Right lobe of liver (tissue), 6 donors: Measurements from ENCODE around the gene RPL19. TPM values are rescaled to one million over a fixed set of nuclear protein-coding genes. Genes with fewer than 3 reads are reported as not detected.
A peak's percentile ranks its signal among the peaks of the same experiment; 100 is the strongest.

Experiments
- ATAC-seq, 4 donors: fragments of 200-7000 bp; cut with Tn5 transposase; one replicate each; pipeline ENCODE4 v1.9.1; 2020; ENCODE audit warnings: mild to moderate bottlenecking in 4 of 4, moderate library complexity in 4 of 4
- DNase-seq, 3 donors: peaks; one replicate each; pipeline ENCODE4 v3.0.0-alpha.2; 2020
- H3K27ac ChIP-seq, 3 donors: fragments of 200-600 bp; one replicate each; pipeline ENCODE4 v1.8.0; 2022
- H3K27me3 ChIP-seq, 2 donors: fragments of 200-600 bp; one replicate each; pipeline ENCODE4 v1.8.0; 2022
- H3K36me3 ChIP-seq, 4 donors: fragments of 200-600 bp; sonication (generic) in 1 of 4; one replicate each; pipeline versions ENCODE4 v1.5.1 to v1.8.0; 2017 to 2022; ENCODE audit warnings: control low read depth in 1 of 4
- H3K4me1 ChIP-seq, 4 donors: fragments of 200-600 bp; sonication (generic) in 1 of 4; one replicate each; pipeline versions ENCODE4 v1.5.1 to v1.8.0; 2017 to 2022; ENCODE audit warnings: control low read depth in 1 of 4
- H3K4me3 ChIP-seq, 3 donors: fragments of 200-600 bp; one replicate each; pipeline ENCODE4 v1.8.0; 2022
- H3K9me3 ChIP-seq, 4 donors: fragments of 200-600 bp; sonication (generic) in 1 of 4; one replicate each; pipeline versions ENCODE4 v1.5.1 to v1.8.0; 2017 to 2022; ENCODE audit warnings: control low read depth in 1 of 4
- POLR2A ChIP-seq: fragments of 450-650 bp; IDR thresholded peaks from one replicate; pipeline ENCODE4 v1.6.1; 2017; ENCODE audit warnings: antibody characterized with exemption, mild to moderate bottlenecking
- WGBS: methylation state at CpG from one replicate; pipeline ENCODE4 v1.1.6; 2018; ENCODE audit warnings: low coverage, low lambda C conversion rate; ENCODE audit not compliant: insufficient coverage; ENCODE audit errors: missing lambda C conversion rate; 5-methylcytosine and 5-hydroxymethylcytosine counted together
- intact Hi-C, 2 donors: fragments of 100-400 bp; cut with DNase I; formaldehyde crosslinking; loops; one replicate each; pipeline versions ENCODE4 v1.11.2 to v1.14.1; 2022
- long read RNA-seq: library from polyadenylated mRNA; unstranded; transcript quantifications from one replicate; pipeline ENCODE4 v2.0.0, GENCODE V29; 2019
- total RNA-seq, 6 experiments: library from RNA; depleted of rRNA in 2 of 6; stranded (reverse); fragments of >200 nt in 2 of 6; fragmentation: NEBNext Ultra II Directional in 3 of 6; extraction: Animal tissue kit (Norgen Biotek cat#: 25700) in 3 of 6; gene quantifications; one replicate each; pipeline versions ENCODE4 v1.1.0 to v1.2.4, GENCODE V29; 2016 to 2023
- TF ChIP-seq, protein P1 (sequence below), 4 donors: fragments of 200-600 bp in 3 of 4; fragments of 450-650 bp in 1 of 4; IDR thresholded peaks; one replicate each; pipeline versions ENCODE4 v1.5.1 to v1.8.0; 2016 to 2022; ENCODE audit warnings: antibody characterized with exemption in 4 of 4, mild to moderate bottlenecking in 2 of 4
- donor health status: DM: no; HTN: yes; CAD: no.
- donor health status: DM: no; HTN: no; CAD: no.
- donor health status: DM: no; HTN: no; CAD: no.
- donor health status: DM: no; HTN: yes; CAD: no.
- donor health status: DM: no; HTN: yes; CAD: no.

RPL19 gene
- 1,000 to 10,000 TPM in 2 of 6 experiments, 100 to 1,000 TPM in 4; 537 to 1,327 (median 627) TPM for total RNA-seq
- long read RNA-seq, transcript RPL19-201 (6 exons, 737 nt) = major isoform, 496 of 648 reads
- long read RNA-seq, partial matches to known transcripts = 147 of 648 reads
- long read RNA-seq, other reads (novel, unspliced or antisense) = 4 of 648 reads

DNA sequence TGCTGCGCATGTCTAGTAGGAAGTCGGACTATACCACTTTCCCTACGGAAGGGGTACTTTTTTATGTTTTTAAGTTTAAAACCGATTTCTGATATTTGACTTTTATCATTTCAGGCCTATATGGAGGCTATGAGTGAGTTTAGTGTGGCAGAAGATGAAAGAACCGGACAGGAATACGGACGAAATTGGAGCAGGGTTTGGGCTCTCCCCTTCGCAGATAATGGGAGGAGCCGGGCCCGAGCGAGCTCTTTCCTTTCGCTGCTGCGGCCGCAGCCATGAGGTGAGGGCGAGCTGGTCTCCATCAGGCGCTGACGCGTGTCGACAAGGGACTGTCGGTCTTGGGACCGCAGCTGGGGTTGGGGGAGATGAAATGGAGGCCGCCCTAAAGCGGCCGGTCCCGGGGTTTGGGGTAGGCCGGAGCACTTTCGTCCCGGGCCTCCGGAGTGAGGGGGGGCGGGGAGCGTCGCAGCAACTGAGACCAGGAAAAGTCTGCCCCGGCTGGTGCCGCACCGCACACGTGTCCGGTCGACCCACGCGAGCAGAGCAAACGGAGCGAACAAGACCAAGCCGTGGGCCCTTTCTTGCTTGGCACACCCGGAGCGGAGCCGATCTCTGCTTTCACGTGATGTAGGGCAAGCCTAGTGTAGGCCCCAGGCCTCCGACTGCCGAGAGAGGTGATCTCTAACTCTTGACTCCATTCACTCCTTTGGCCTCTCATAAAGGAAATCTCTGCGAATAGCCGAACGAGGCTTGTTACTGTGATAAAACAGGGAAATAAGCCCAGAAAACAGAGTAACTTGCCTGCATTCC is at the start of gene RPL19:
RPL19 (plus strand) TSS at position 214 of the 810 bp plus-strand sequence; CDS start at position 276, 62 bp downstream.
- intact Hi-C loops = no loop called here

DNA sequence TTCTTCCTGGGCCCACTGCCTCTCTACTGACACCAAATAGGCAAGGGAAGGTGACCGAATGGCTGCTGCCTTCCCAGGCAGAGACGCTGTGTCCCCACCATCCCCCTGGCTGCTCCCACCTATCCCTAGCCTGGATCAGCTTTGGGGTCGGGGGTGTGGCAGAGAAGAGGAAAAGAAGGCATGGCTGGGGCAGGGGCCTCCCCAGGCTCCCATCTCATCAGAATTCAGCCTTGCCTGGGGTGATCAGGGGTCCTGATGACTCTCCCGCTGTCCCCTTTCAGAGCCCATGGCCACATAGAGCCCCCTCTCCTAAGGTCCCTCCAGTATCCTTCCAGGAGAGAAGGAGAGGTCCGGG is 49.3 kb upstream of the RPL19 start:
- intact Hi-C loops = loop anchor here (5.0 to 10.0 kb wide), 3 partner anchors 166 to 276 kb away; partner anchors contain the start of gene LASP1 (in 1 of the 2)

More for the DNA sequence above, at the start of gene RPL19:
- TF ChIP-seq, protein P1, sequence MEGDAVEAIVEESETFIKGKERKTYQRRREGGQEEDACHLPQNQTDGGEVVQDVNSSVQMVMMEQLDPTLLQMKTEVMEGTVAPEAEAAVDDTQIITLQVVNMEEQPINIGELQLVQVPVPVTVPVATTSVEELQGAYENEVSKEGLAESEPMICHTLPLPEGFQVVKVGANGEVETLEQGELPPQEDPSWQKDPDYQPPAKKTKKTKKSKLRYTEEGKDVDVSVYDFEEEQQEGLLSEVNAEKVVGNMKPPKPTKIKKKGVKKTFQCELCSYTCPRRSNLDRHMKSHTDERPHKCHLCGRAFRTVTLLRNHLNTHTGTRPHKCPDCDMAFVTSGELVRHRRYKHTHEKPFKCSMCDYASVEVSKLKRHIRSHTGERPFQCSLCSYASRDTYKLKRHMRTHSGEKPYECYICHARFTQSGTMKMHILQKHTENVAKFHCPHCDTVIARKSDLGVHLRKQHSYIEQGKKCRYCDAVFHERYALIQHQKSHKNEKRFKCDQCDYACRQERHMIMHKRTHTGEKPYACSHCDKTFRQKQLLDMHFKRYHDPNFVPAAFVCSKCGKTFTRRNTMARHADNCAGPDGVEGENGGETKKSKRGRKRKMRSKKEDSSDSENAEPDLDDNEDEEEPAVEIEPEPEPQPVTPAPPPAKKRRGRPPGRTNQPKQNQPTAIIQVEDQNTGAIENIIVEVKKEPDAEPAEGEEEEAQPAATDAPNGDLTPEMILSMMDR (IDR thresholded peaks at IDR 0.05) = no peak
- TF ChIP-seq POLR2A = peak; percentile 65
- ATAC-seq (peak; percentile 84 to 89 (median 84)), DNase-seq (peak; percentile 80 to 86 (median 82))
- H3K36me3 ChIP-seq = peaks cover 8 to 41% (median 31%) of the 10 kb centered on the region in 4 donors
- H3K27me3 ChIP-seq = no peaks in the 10 kb centered on the region
- peak within 1 kb of the TSS; percentile 96 to 99 (median 99) for H3K27ac ChIP-seq
- peaks cover 0 to 28% (median 3%) of the 10 kb centered on the region in 4 donors for H3K4me1 ChIP-seq
- 0% methylated on average over 28 of the region's 52 CpGs for WGBS
- H3K9me3 ChIP-seq = no peaks in the 10 kb centered on the region
- peak within 1 kb of the TSS; percentile 93 to 99 (median 96) for H3K4me3 ChIP-seq

DNA sequence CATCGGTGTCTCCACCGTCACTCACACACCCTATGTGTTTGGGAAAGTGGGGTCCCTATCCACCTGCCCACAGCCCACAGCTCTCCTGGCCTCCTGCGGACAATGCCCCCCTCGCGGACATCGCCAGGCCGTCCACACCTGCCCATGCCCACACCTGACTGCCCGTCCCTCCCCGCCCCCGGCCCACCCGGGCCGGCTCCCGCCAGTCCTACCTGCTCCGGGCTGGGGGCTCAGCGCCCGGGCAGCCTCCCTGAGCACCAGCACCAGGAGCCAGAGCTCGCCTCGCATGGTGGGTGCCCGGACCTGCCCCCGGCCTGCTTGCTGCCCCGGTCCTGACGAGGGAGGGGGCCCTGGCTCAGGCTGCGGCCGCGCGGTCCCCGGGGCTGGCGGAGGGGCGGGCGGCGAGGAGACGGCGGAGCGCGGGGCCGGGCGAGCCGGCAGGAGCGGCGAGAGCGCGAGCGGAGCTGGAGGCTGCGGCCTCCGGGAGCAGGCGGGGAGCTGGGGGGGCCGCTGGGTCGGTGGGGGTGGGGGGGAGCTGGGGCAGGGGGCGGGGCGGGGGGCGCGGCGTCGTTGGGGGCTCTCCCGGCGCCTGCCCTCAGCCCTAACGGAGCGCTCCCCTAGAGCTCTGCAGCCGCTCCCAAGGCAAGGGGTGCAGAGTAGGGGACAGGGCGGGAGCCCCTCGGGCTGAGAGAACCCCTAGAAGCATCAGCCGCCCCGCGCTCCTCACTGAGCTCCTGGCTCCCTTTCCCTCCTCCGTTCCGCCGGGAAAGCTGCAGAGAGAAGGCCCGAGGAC is 48.7 kb upstream of the RPL19 start, which contains the start of gene PLXDC1:
PLXDC1 (minus strand) TSS at position 488 of the 793 bp plus-strand sequence; CDS start at position 288, 200 bp downstream.
- Histone ChIP-seq H3K4me1 (peaks cover 0 to 11% (median 2%) of the 10 kb centered on the region in 4 donors), H3K4me3 (peak within 1 kb of the TSS in 2 of 3 donors; percentile 16), H3K36me3 (no peaks in the 10 kb centered on the region), H3K27me3 (peaks cover 0 to 3% of the 10 kb centered on the region in 2 donors), H3K27ac (no peak within 1 kb of the TSS), H3K9me3 (no peaks in the 10 kb centered on the region)
- intact Hi-C loops = loop anchor here (5.0 to 10.0 kb wide), 3 partner anchors 167 to 277 kb away; partner anchors contain the start of gene LASP1 (in 1 of the 2)
- TF ChIP-seq, protein P1 (IDR thresholded peaks at IDR 0.05) = no peak
- no peak for TF ChIP-seq POLR2A
- DNase-seq (no peak), ATAC-seq (no peak)
- WGBS = 0% methylated on average over 1 of the region's 68 CpGs

More for the DNA sequence above, 49.3 kb upstream of the RPL19 start:
- no peak for TF ChIP-seq POLR2A
- TF ChIP-seq, protein P1 (IDR thresholded peaks at IDR 0.05) = no peak
- Histone ChIP-seq H3K27me3 (peaks cover 0 to 3% of the 10 kb centered on the region in 2 donors), H3K36me3 (no peaks in the 10 kb centered on the region), H3K27ac (no peak overlapping the region), H3K4me1 (peaks cover 0 to 11% (median 2%) of the 10 kb centered on the region in 4 donors), H3K9me3 (no peaks in the 10 kb centered on the region), H3K4me3 (no peak overlapping the region)
- DNase-seq = no peak
- WGBS = 40% methylated on average over 1 of the region's 5 CpGs
- no peak for ATAC-seq
